ENCODE data around the gene EIF4G1. TPM values are rescaled to one million over a fixed set of nuclear protein-coding genes. Genes with fewer than 3 reads are reported as not detected.

EIF4G1 gene
- total RNA-seq, 1 donor from 2014 or later, result 137 TPM

DNA sequence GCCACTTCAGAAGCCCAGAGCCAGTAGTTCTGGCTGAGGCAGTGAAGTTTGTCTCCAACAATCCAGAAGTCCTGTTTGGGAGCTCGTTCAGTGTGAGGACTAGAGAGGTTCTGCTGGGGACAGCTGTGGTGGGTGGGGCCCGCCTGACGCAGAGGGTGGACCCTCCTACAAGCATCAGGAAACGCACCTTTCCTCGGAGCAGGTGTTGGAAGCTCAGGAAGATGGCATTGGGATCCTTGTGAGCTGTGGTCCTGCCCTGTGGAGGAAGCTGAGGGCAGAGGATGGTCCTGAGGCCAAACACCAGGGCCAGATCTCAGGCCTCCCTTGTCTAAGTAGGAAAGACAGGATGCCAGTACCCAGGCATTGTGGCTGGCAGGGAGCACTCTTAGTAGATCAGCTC lies 58.5 kb downstream of the EIF4G1 start:
- peaks cover 31% of the 10 kb centered on the region for H3K27me3 Mint-ChIP-seq (ENCODE audit: insufficient read depth, low read depth)
- no peaks in the 10 kb centered on the region for H3K9me3 Mint-ChIP-seq
- no peak overlapping the region for H3K4me3 Mint-ChIP-seq
- Histone ChIP-seq H3K27ac (no peak overlapping the region), H3K36me3 (no peaks in the 10 kb centered on the region), H3K27me3 (no peaks in the 10 kb centered on the region), H3K4me3 (no peak overlapping the region), H3F3A (ENCODE audit: low read depth) (peaks cover 29% of the 10 kb centered on the region), H2AFZ (replicated peaks) (no peak overlapping the region), H3K79me2 (ENCODE audit: low read depth) (no peaks in the 10 kb centered on the region), H4K20me1 (ENCODE audit: low read depth) (peaks cover 35% of the 10 kb centered on the region), H3K9ac (no peak overlapping the region), H3K4me1 (peaks cover 10% of the 10 kb centered on the region), H3K9me3 (ENCODE audit: low read depth) (no peaks in the 10 kb centered on the region), H3K4me2 (no peak overlapping the region)
- peaks cover 21% of the 10 kb centered on the region for H3K4me1 Mint-ChIP-seq
- DNase-seq (ENCODE audit: low spot score), result no peak
- peaks cover 6% of the 10 kb centered on the region for H3K36me3 Mint-ChIP-seq
- no peak for TF ChIP-seq EZH2phosphoT487 (IDR thresholded peaks at IDR 0.05)
- TF ChIP-seq, protein P1, sequence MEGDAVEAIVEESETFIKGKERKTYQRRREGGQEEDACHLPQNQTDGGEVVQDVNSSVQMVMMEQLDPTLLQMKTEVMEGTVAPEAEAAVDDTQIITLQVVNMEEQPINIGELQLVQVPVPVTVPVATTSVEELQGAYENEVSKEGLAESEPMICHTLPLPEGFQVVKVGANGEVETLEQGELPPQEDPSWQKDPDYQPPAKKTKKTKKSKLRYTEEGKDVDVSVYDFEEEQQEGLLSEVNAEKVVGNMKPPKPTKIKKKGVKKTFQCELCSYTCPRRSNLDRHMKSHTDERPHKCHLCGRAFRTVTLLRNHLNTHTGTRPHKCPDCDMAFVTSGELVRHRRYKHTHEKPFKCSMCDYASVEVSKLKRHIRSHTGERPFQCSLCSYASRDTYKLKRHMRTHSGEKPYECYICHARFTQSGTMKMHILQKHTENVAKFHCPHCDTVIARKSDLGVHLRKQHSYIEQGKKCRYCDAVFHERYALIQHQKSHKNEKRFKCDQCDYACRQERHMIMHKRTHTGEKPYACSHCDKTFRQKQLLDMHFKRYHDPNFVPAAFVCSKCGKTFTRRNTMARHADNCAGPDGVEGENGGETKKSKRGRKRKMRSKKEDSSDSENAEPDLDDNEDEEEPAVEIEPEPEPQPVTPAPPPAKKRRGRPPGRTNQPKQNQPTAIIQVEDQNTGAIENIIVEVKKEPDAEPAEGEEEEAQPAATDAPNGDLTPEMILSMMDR (IDR thresholded peaks at IDR 0.05), result no peak
- no peak for TF ChIP-seq EZH2 (IDR thresholded peaks at IDR 0.05)
- H3K27ac Mint-ChIP-seq, result no peak overlapping the region

DNA sequence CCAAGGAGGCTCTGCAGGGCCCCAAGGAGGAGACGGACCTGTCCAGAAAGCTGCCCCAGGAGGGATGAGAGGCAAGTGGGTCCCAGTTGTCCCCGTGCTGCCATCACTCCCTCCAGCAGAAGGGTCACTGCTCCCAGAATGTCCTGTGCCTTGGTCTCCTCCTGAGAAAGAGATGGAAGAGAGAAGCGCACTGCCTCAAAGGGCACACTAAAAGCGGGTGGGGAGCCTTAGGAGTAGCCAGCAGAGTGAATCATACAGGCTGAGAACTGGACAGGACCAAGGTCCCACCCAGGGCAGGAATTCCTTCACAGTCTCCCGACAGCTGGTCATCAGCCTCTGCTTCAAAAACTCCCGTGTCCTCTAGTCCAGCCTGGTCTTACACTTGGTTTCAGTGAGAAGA lies 59.0 kb downstream of the EIF4G1 start:
- no peak for DNase-seq (ENCODE audit: low spot score)
- Histone ChIP-seq H3K79me2 (ENCODE audit: low read depth) (no peaks in the 10 kb centered on the region), H2AFZ (replicated peaks) (no peak overlapping the region), H3K9ac (no peak overlapping the region), H3K27me3 (peaks cover 3% of the 10 kb centered on the region), H4K20me1 (ENCODE audit: low read depth) (peaks cover 30% of the 10 kb centered on the region), H3K36me3 (no peaks in the 10 kb centered on the region), H3K4me3 (no peak overlapping the region), H3K4me1 (peaks cover 15% of the 10 kb centered on the region), H3K9me3 (ENCODE audit: low read depth) (no peaks in the 10 kb centered on the region), H3K27ac (no peak overlapping the region), H3F3A (ENCODE audit: low read depth) (peaks cover 31% of the 10 kb centered on the region), H3K4me2 (no peak overlapping the region)
- H3K4me1 Mint-ChIP-seq, result peaks cover 26% of the 10 kb centered on the region
- no peak overlapping the region for H3K27ac Mint-ChIP-seq
- no peaks in the 10 kb centered on the region for H3K9me3 Mint-ChIP-seq
- H3K36me3 Mint-ChIP-seq, result peaks cover 3% of the 10 kb centered on the region
- H3K4me3 Mint-ChIP-seq, result no peak overlapping the region
- TF ChIP-seq EZH2phosphoT487 (IDR thresholded peaks at IDR 0.05) (no peak), EZH2 (IDR thresholded peaks at IDR 0.05) (no peak)
- TF ChIP-seq, protein P1 (IDR thresholded peaks at IDR 0.05), result no peak
- peaks cover 33% of the 10 kb centered on the region for H3K27me3 Mint-ChIP-seq (ENCODE audit: insufficient read depth, low read depth)

DNA sequence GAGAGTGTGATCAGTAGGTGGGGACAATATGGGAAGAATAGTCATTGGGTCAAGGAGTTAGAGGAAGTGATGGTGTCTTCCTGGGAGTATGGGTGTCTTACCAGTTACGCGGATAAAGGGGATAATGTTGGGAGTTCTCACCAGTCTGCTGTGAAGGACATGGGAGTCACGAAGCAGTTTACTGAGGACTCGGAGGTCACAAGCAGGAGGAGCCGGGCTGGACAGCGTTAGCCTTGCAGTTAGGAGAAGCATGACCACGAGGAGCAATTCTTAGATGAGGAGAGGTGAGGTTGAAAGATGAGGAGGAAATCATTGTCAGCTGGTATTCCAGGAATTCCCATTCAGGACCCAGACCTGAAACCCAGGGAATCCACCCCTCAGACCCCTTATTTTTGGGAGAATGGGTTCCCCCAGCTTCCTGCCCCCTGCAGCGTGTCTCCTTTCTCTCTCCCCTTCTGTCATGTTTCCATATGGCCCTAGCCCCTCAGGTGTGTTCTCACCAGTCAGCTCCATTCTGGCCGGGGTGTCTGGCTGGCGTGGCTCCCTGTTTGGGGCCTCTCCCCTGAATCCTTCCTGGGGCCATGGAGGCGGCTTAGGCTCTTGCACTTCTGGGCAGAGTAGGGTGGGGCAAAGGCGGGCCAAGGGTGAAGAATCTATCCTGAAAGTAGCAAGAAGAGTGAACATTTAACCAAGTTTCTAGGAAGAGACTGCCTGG lies 61.5 kb downstream of the EIF4G1 start:
- H3K4me1 Mint-ChIP-seq, result peaks cover 38% of the 10 kb centered on the region
- no peak for DNase-seq (ENCODE audit: low spot score)

More for the DNA sequence above, 61.5 kb downstream of the EIF4G1 start:
- no peak overlapping the region for H3K4me2 ChIP-seq
- no peak overlapping the region for H3K4me3 ChIP-seq
- Mint-ChIP-seq H3K27me3 (ENCODE audit: insufficient read depth, low read depth) (peaks cover 41% of the 10 kb centered on the region), H3K4me3 (no peak overlapping the region), H3K36me3 (no peaks in the 10 kb centered on the region), H3K27ac (no peak overlapping the region), H3K9me3 (no peaks in the 10 kb centered on the region)
- H3F3A ChIP-seq (ENCODE audit: low read depth), result peaks cover 26% of the 10 kb centered on the region
- no peaks in the 10 kb centered on the region for H3K9me3 ChIP-seq (ENCODE audit: low read depth)
- peaks cover 16% of the 10 kb centered on the region for H4K20me1 ChIP-seq (ENCODE audit: low read depth)
- no peaks in the 10 kb centered on the region for H3K36me3 ChIP-seq
- no peak overlapping the region for H2AFZ ChIP-seq (replicated peaks)
- no peak for TF ChIP-seq EZH2 (IDR thresholded peaks at IDR 0.05)
- no peak for TF ChIP-seq EZH2phosphoT487 (IDR thresholded peaks at IDR 0.05)
- TF ChIP-seq, protein P1 (IDR thresholded peaks at IDR 0.05), result no peak
- H3K27me3 ChIP-seq, result peaks cover 23% of the 10 kb centered on the region
- no peak overlapping the region for H3K27ac ChIP-seq
- H3K79me2 ChIP-seq (ENCODE audit: low read depth), result no peaks in the 10 kb centered on the region
- no peak overlapping the region for H3K9ac ChIP-seq
- peaks cover 26% of the 10 kb centered on the region for H3K4me1 ChIP-seq

All from neural progenitor cell (in vitro differentiated cells).